DOHH2 (cell line): ENCODE results near the gene RAB31.

Experiments used
- CTCF ChIP-seq: fragments of 200-600 bp; sonication (generic); IDR thresholded peaks from one replicate; pipeline ENCODE4 v1.5.1; 2014; ENCODE audit warnings: antibody characterized with exemption, mild to moderate bottlenecking, low read depth, low read length; ENCODE audit not compliant: poor library complexity, severe bottlenecking
- EZH2phosphoT487 ChIP-seq: fragments of 200-600 bp; sonication (generic); IDR thresholded peaks from 2 replicates; pipeline ENCODE4 v1.6.1; 2017; ENCODE audit warnings: borderline replicate concordance, mild to moderate bottlenecking, antibody characterized with exemption, low read length, moderate library complexity, mixed read lengths

- TF ChIP-seq EZH2phosphoT487: no peak
- TF ChIP-seq CTCF: no peak
These were observed 43.4 kb downstream of the RAB31 start for GRCh38 chr18:9751371-9752031.
